AG20443 (cell line): ENCODE results near the gene COL6A6.

Experiments used
- DNase-seq: peaks from one replicate; pipeline ENCODE4 v3.0.0; 2012; ENCODE audit warnings: low spot score, mixed read lengths

The COL6A6 gene, protein sequence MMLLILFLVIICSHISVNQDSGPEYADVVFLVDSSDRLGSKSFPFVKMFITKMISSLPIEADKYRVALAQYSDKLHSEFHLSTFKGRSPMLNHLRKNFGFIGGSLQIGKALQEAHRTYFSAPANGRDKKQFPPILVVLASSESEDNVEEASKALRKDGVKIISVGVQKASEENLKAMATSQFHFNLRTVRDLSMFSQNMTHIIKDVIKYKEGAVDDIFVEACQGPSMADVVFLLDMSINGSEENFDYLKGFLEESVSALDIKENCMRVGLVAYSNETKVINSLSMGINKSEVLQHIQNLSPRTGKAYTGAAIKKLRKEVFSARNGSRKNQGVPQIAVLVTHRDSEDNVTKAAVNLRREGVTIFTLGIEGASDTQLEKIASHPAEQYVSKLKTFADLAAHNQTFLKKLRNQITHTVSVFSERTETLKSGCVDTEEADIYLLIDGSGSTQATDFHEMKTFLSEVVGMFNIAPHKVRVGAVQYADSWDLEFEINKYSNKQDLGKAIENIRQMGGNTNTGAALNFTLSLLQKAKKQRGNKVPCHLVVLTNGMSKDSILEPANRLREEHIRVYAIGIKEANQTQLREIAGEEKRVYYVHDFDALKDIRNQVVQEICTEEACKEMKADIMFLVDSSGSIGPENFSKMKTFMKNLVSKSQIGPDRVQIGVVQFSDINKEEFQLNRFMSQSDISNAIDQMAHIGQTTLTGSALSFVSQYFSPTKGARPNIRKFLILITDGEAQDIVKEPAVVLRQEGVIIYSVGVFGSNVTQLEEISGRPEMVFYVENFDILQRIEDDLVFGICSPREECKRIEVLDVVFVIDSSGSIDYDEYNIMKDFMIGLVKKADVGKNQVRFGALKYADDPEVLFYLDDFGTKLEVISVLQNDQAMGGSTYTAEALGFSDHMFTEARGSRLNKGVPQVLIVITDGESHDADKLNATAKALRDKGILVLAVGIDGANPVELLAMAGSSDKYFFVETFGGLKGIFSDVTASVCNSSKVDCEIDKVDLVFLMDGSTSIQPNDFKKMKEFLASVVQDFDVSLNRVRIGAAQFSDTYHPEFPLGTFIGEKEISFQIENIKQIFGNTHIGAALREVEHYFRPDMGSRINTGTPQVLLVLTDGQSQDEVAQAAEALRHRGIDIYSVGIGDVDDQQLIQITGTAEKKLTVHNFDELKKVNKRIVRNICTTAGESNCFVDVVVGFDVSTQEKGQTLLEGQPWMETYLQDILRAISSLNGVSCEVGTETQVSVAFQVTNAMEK (N-terminal part only)

DNA sequence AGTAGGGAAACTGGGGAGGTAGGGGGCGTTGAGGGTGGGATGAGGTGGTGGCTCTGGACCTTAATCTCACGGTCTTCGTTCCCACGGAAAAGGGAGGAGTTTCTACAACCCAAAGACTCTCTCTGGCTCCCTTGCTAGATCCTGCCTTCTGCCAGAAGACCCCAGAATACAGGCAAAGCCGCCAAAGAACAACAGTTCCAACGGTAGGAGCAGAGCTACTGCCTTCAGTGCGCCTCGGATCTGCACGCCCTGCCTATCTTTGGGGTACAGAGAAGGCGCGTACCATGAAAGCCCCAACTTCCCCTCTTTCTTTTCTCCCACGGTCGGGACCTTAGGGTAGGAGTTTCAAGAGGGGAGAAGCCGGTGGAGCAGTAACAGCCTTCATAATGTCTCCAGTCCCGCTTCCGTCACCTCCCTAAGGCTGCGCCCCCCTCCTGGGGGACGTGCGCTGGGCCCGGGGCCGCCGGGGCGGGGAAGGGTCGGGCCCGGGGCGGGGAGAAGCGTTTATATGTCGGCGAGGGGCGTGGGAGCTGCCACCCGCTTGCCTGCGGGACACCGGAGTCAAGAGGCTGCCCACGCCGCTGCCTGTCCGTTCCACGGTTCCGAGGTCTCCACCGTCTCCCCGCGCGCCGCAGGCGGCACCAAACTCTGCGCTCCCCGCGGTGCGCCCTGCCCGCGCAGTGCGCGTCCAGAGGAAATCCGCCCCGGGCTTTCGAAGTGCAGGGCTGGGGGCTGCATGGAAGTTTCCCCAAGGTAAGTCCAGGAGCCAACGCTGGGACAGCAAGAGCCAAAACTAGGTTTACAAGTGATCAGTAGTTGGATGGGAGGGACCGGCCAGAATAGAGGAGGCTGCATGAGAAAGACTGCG lies at the start of gene COL6A6:
Gene COL6A6, plus strand, starts transcription at position 533 of the 868 bp plus-strand sequence. CDS start 43,188 bp downstream, outside the sequence.
- DNase-seq: peak; percentile 47

DNA sequence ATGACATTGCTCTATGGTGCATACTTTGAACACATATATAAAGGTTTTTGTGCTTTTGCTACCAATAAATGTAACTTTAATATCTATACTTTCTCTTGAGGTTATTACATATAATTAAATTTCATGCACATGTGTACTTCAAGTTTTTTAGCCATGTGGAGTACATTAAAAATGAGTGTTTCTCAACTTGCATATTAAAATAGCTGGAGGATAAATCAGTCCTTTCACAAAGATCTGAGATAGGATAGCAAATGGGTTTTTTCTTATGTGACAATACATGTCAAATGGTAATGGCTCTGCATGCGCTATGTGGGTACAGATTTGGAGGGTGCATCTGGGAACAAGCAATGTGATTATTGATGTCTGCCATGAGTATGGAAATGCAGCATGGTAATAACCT lies 48.7 kb upstream of the COL6A6 start:
- DNase-seq: no peak

DNA sequence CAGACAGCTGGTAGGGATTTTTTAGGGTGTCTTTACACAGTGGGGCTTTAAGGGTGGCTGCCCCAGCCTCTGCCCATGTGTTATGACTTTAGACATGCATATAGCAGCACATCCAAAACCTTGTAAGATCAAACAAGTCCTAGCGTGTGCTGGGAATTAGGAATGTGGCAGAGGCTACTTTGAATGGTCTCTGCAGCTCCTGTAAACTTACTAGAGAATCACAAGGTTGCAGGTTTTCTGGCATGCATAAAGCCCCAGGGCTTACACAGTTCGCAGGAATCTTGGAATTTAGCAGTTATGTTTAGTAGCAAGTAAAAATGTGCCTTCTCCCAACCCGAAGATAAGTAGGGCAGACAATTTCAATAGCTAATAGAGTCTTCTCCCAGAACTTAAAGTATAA lies 46.9 kb upstream of the COL6A6 start:
- DNase-seq: no peak

DNA sequence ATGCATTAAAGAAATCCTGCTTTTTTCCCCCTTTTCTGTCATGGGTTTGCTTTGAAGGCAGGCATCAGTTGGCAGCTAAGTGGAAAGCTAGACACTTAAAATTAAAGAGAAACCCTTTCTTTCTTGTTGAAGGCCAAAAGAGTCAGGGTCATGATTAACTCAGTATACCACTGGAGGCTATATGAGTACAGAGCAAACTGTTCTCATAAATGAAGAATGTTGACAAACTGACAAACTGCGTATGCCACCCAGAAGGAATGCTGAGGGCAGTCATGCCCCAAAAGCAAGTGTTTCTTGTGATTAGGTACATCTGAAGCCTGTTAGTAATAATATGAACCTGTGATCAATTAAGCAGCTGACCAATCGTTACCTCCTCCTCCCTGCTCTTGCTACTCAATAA lies 43.6 kb upstream of the COL6A6 start:
- DNase-seq: no peak

DNA sequence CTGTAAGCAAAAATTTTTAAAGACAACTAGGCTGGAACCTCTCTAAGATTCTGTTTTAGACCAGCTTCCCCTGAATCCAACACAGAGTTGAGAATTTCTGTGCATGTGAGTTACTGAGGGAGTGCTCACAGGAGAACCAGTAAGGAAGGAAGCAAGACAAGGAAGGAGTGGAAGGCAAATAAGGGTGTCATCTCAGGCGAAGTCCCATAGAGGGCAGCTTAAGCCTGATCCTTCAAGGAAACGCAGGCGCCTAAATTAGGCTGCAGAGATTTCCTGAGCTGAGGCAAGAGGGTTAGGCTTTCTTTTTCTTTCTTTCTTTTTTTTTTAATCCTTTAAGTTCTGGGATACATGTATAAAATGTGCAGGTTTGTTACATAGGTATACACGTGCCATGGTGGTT lies 36.2 kb upstream of the COL6A6 start:
- DNase-seq: peak; percentile 84

DNA sequence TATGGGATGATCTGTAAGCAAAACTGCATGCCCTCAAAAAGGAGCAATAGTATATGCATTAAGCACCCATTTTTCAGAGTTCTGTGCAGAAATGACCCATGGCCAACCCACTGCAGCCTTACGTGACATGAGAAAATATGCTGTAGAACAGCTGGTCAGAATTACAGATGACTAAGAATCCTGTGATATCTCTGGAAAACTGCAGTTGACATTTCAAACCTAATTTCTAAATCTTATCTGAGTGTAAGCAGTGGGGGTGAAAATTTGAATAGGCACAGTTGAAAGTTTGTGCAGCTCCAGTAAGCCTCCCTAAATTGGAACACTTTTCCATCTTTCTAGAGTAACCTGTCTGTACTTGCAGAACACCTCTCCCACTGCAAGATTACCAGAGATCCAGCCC lies 28.7 kb upstream of the COL6A6 start:
- peak; percentile 59 for DNase-seq

DNA sequence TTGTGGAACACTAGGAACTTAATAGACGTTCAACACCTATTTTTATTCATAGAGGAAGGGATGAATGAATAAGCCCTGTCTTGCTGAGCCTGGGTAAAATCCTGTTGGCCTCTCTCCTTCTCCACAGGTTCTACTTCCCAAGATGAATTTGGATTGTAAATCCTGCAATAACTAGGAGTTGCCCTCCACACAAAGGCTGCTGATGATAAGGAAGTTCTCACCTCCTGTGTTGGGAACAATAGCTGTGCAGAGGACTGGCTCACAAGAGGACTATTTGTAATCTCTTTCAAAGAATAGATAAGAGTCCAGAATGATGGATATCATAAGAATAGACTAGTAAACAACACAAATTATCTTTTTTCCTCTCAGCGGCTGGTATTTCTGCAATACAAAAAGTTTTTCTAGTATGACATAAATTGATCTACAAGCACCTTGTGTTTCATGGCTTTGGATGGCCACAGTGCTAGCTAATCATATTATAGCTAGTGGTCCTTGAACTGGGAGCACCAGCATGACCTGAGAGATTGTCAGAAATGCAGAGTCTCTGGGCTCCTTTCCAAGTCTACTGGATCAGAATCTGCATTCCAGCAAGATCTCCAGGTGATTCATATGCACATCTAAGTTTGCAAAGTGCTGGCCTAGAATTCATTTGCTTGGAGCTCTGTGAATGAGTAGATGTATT lies 28.1 kb upstream of the COL6A6 start:
- no peak for DNase-seq

DNA sequence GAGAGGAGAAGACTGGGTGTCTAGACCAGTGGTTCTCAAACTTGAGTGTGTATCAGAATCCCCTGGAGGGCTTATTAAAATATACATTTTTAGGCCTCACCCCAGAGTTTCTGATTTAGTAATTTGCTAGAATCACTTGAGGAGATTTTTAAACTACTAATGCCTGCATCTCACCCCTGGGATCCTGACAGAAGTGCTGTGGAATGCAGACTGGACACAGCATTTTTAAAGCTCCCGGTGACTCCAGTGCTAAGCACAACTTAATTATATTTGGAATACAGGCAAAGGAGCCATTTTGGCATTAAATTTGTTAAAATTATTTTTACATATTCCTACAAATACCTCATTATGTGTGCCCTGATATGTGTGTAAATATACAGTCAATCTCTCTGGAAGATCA lies 26.7 kb upstream of the COL6A6 start:
- DNase-seq: peak; percentile 69

DNA sequence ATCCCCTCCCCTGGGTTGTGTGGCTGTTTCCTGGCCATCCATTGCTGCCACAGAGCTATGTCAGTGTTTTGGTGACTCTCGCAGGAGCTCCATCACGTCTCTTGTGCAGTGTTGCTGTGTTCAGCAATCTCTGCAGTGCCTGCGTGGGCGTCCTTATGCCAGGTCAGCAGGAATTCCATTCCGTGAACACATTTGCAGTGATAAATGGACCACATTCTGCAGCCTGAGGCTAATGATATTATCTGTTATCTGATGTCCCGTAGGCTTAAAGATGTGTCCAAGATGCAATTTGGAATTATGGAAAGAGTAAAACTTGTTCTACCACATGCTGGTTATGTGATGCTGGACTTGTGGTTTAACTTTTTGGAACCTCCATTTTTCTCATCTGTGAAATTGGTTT lies 25.5 kb upstream of the COL6A6 start:
- DNase-seq: no peak

DNA sequence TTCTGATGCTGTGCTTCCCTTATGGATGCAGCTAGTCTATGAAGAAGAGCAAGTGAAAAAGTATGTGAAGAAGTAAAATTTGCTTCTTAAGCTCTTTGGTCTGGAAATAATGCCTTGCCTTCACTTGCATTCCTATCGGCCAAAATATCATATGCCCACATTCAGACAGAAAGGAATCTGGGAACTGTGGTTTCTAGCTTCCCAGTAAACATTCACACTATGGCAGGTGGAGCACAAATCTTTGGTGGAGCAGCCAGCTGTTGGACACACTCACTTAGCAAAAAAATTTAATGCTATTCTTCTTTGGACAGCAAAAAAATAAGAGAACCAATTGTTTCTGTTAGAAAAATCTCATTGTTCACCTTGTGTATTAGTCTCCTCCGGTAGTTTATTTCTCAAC lies 12.3 kb upstream of the COL6A6 start:
- no peak for DNase-seq

DNA sequence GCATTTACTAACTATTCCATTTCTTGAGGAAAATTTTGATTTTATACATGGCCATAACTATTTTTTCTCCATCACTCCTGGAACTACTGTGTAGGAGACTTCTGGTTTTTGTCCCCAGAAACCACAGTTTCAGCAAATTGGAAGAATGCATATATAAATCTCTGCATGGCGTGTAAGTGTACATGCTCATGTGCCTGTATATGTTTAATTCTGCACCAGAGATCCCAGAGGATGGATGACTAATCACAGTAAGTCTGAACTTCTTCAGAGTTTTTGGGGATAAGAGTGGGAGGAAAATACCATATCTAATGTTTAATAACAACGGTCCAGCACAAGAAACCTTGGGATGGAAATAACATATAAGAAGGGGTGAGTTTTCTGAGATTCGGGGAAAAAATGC lies 10.9 kb upstream of the COL6A6 start:
- DNase-seq: no peak

DNA sequence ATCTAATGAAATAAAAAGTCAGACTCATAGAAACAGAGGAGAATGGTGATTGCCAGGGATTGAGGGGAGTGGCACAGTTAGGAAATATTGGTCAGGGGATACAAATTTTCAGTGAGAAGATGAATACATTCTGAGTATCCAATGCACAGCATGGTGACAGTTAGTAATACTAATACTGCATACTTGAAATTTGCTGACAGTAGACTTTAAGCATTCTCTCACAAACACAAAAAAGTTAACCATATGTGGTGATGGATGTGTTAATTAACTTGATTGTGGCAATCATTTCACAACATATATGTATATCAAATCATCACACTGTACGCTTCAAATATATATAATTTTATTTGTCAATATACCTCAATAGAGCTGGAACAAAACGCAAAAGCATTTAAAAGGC lies 9.2 kb upstream of the COL6A6 start:
- DNase-seq: no peak

DNA sequence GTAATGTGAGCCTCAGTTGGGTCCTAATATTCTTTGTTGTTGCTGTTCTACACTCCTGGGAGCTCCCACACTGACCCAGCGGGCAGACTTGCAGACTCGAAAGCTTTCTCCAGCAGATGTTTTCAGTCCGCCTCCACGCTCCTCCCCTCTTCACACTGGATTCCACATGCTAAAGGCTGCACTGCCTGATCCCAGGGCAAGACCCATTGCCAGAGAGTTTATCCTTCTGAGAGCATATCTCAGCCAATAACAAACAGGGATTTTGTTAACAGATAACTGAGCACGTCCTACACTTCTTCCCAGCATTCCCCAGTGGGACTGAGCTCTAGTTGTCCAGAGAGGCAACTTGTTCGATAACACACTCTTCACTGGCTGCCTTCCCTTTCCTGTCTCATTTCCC lies 8.0 kb upstream of the COL6A6 start:
- DNase-seq: peak; percentile 50

DNA sequence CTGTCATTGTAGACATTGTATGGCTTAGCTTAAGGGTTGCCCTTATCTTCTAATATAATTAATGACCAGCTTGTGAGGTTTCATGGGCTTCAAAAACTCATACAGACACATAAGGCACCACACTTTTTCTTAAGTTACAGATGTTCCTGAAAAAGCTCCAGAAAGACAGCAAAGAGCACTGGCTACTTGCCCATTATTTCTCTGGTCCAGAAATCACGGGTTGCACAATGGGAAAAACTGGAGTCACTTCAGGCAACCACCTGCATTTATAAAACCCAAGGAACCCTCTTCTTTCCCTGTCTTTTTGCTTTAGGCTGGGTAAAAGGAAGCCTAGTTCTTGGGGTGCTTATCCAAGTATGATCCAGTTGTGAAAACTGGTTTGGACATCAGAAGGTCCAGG lies 2.3 kb upstream of the COL6A6 start:
- DNase-seq: no peak

DNA sequence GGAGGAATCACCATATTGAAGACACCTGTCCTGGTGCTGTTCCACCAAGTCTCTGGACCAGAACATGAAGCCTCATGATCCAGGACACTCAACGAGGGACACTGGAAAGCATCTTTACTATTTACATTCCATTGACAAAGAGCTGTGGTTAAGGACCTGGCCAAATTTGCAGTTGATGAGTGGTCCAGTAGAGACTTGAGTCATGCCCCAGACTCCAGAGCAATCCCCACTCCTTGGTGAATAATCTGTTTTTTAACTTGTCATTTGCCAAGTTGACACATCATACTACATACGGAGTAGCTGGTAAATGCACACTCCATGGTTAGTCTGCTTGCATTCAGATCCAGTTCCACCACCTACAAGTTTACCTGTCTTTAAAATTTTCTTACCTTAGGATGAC lies 1.2 kb upstream of the COL6A6 start:
- peak; percentile 74 for DNase-seq

DNA sequence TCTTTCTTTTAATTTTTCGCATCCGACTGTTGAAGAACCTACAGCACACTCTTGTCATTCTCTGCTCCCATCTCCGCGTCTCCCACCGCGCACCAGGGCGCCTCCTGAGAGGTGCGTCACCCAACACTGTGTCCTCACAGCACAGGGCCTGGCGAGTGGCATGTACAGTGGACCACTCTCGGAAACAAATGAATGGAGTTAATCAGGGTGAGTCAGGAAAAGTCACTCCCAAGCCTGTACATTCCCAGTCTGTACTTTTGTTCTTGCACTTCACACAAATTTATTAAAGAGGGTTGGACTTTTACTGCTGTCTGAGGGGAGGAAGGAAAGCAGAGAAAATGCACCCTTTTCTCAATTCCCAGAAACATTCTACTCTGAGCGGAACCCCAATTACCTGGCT lies 625 bp downstream of the COL6A6 start:
- peak; percentile 43 for DNase-seq

DNA sequence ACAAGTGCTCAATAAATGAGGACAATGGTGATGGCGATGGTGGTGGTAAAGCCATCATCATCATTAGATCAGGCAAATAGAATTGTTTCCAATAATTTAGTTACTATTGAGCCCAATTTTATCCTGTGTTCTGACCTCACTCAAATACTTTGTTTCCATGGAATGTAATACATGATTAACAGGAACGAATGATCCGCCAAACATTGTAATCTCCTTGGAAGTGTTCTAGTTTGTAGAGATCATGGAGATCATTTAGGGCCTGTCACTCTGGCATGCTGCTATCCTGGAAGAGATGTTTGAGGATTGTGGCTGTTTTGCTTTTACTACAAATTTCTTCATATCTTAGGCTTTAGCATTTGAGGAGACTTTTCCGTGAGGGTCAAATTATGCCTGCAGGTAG lies 2.8 kb downstream of the COL6A6 start:
- no peak for DNase-seq

DNA sequence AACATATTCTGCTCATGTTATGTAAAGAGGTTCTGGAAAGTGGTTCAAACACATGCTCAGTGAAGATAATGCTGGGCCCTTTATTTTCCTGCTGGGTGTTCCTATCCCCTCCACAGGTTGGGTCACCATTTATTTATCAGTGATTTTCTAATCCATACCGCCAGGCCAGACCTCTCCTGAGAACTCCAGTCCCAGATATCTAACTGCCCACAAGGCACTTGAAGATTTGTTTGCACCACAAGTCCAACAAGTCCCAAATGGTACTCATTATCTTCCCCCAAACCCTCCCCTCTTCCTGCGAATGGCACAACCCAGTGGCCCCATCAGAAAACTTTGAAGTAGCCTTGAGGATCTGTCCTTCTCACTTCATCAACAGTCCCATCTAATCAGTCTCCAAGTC lies 5.4 kb downstream of the COL6A6 start:
- no peak for DNase-seq

DNA sequence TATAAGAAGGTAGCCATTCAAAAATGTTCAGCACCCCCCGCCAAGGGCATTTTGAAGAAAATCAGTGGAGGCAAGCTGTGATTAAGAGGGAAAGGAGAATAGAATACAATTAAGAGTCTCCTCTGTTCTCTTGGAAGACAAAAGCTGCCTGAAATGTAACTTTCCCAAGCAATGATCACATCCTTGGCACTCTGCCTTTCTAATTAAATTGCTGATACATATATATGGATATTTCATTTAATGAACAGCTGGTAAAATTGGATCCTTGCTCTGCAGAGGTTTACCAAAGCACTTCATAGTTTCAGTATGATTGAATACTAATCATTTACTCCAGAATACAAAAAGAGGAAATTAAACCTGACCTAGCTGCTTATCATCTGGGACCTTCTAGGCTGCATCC lies 10.4 kb downstream of the COL6A6 start:
- DNase-seq: no peak

DNA sequence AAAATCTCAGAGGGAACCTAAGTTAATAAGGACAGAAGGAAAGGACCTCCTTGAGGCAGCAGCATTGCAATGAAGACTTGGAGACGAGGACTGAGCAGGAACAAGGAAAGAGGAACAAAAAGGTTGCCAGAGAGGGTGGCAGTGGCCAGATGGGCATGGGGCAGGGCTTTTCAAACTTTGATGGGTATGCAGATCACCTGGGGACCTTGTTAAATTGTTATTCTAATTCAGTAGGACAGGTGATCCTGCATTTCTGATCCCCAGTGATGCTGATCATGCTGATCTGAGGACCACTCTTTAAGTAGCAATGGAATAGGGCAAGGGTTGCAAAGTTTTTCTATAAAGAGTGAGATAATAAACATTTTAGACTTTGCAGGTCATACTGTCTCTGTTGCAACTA lies 11.1 kb downstream of the COL6A6 start:
- no peak for DNase-seq
